MCF 10A (cell line): ENCODE data around the gene ZNF777. TPM values are rescaled to one million over a fixed set of nuclear protein-coding genes. Genes with fewer than 3 reads are reported as not detected.
"Not testable (repeated sequence)": the region's sequence is repeated elsewhere in the genome, so short reads cannot be mapped to it uniquely, and the experiment has no call there.

Experiments used
- BruUV-seq: library from RNA; stranded (reverse); fragments of 400-500 nt; replicated peaks from 2 replicates; lab custom pipeline; 2021; lab: Mats Ljungman, UMichigan
- CTCF ChIA-PET: fragments of 300-600 bp; sonication (Branson Sonifier 250); formaldehyde crosslinking; extraction: SDS; loops from one replicate; lab custom pipeline; 2021; ENCODE audit warnings: antibody characterized with exemption, inconsistent platforms; lab: Yijun Ruan, JAX
- POLR2A ChIA-PET: fragments of 300-600, 350-650 bp; sonication (Branson Sonifier 250); formaldehyde crosslinking; extraction: SDS; loops from one replicate; lab custom pipeline; 2020; ENCODE audit warnings: antibody characterized with exemption, inconsistent platforms; lab: Yijun Ruan, JAX
- DNase-seq: peaks from one replicate; pipeline ENCODE4 v3.0.0-alpha.2; 2018; ENCODE audit not compliant: unreplicated experiment
- H3K27ac Mint-ChIP-seq: one replicate; pipeline ENCODE4 v1.8.0; 2022; ENCODE audit warnings: mild to moderate bottlenecking, low read depth, mixed read lengths; ENCODE audit not compliant: unreplicated experiment
- H3K27me3 Mint-ChIP-seq: one replicate; pipeline ENCODE4 v1.8.0; 2022; ENCODE audit warnings: mixed read lengths; ENCODE audit not compliant: insufficient read depth, unreplicated experiment
- H3K36me3 Mint-ChIP-seq: one replicate; pipeline ENCODE4 v1.8.0; 2022; ENCODE audit warnings: mild to moderate bottlenecking, moderate library complexity, mixed read lengths; ENCODE audit not compliant: insufficient read depth, unreplicated experiment
- H3K4me1 Mint-ChIP-seq: one replicate; pipeline ENCODE4 v1.8.0; 2022; ENCODE audit warnings: mixed read lengths; ENCODE audit not compliant: insufficient read depth, unreplicated experiment
- H3K4me3 Mint-ChIP-seq: one replicate; pipeline ENCODE4 v1.8.0; 2022; ENCODE audit warnings: mild to moderate bottlenecking, moderate library complexity, mixed read lengths; ENCODE audit not compliant: unreplicated experiment
- H3K9me3 Mint-ChIP-seq: one replicate; pipeline ENCODE4 v1.8.0; 2022; ENCODE audit warnings: mixed read lengths; ENCODE audit not compliant: unreplicated experiment
- CTCF ChIP-seq: fragments of 200-600 bp; IDR thresholded peaks from one replicate; pipeline ENCODE4 v1.8.0; 2022; ENCODE audit warnings: antibody characterized with exemption, mild to moderate bottlenecking; ENCODE audit not compliant: unreplicated experiment
- intact Hi-C: fragments of 100-400 bp; cut with micrococcal nuclease; formaldehyde crosslinking; loops from 2 replicates; pipeline ENCODE4 v1.14.1; 2022
- total RNA-seq: library from RNA; stranded (reverse); gene quantifications from 2 replicates; pipeline ENCODE4 v1.2.3, GENCODE V29; 2022

Gene ZNF777
- total RNA-seq, 1 experiment from 2014 or later: 22.9 TPM

GRCh38 chr7:149404825-149405224 lies 56.0 kb downstream of the ZNF777 start:
- ChIA-PET CTCF (interaction anchor here (2.8 kb wide), 1 partner anchor 94 kb away, joined by 11 read pairs; no protein-coding TSS in a partner anchor), POLR2A (no interaction called here)
- no peaks in the 10 kb centered on the region for H3K4me1 Mint-ChIP-seq
- no peak overlapping the region for H3K4me3 Mint-ChIP-seq
- peaks cover 33% of the 10 kb centered on the region for H3K27me3 Mint-ChIP-seq
- TF ChIP-seq CTCF: no peak
- no peak overlapping the region for H3K27ac Mint-ChIP-seq
- no peaks in the 10 kb centered on the region for H3K36me3 Mint-ChIP-seq
- DNase-seq: no peak
- no peaks in the 10 kb centered on the region for H3K9me3 Mint-ChIP-seq
- BruUV-seq: no TSS peak
- intact Hi-C loops: no loop called here

GRCh38 chr7:149404396-149404795 lies 56.5 kb downstream of the ZNF777 start:
- TF ChIP-seq CTCF: no peak
- ChIA-PET POLR2A (no interaction called here), CTCF (interaction anchor here (2.8 kb wide), 1 partner anchor 94 kb away, joined by 11 read pairs; no protein-coding TSS in a partner anchor)
- no peak overlapping the region for H3K27ac Mint-ChIP-seq
- no peak for DNase-seq
- intact Hi-C loops: no loop called here
- H3K4me3 Mint-ChIP-seq: no peak overlapping the region
- H3K4me1 Mint-ChIP-seq: no peaks in the 10 kb centered on the region
- no peaks in the 10 kb centered on the region for H3K9me3 Mint-ChIP-seq
- BruUV-seq: no TSS peak
- H3K27me3 Mint-ChIP-seq: peaks cover 33% of the 10 kb centered on the region
- H3K36me3 Mint-ChIP-seq: no peaks in the 10 kb centered on the region

- H3K36me3 Mint-ChIP-seq: no peaks in the 10 kb centered on the region
- no peak overlapping the region for H3K27ac Mint-ChIP-seq
- no peak for TF ChIP-seq CTCF
- H3K4me3 Mint-ChIP-seq: no peak overlapping the region
- peaks cover 21% of the 10 kb centered on the region for H3K27me3 Mint-ChIP-seq
- intact Hi-C loops: no loop called here
- no peak for DNase-seq
- H3K9me3 Mint-ChIP-seq: peaks cover 8% of the 10 kb centered on the region
- CTCF ChIA-PET: interaction anchor here (1.3 to 1.4 kb wide), 2 partner anchors 9 to 21 kb away, joined by 3 read pairs; no protein-coding TSS in a partner anchor
- H3K4me1 Mint-ChIP-seq: no peaks in the 10 kb centered on the region
- no TSS peak for BruUV-seq
- POLR2A ChIA-PET: no interaction called here
Observed at GRCh38 chr7:149398195-149398820, 62.6 kb downstream of the ZNF777 start.

- Mint-ChIP-seq H3K4me1 (no peaks in the 10 kb centered on the region), H3K36me3 (no peaks in the 10 kb centered on the region), H3K9me3 (peaks cover 8% of the 10 kb centered on the region), H3K27me3 (peaks cover 13% of the 10 kb centered on the region), H3K4me3 (no peak overlapping the region), H3K27ac (no peak overlapping the region)
- no TSS peak for BruUV-seq
- DNase-seq: no peak
- TF ChIP-seq CTCF: no peak
- CTCF ChIA-PET: interaction anchor here (1.3 to 1.4 kb wide), 2 partner anchors 10 to 21 kb away, joined by 3 read pairs; no protein-coding TSS in a partner anchor
- intact Hi-C loops: no loop called here
- POLR2A ChIA-PET: interaction anchor here (0.7 kb wide), 1 partner anchor 139 kb away, joined by 3 read pairs; no protein-coding TSS in a partner anchor
Observed at GRCh38 chr7:149397470-149398043, 63.3 kb downstream of the ZNF777 start.

GRCh38 chr7:149388550-149389335 lies 72.1 kb downstream of the ZNF777 start:
- BruUV-seq, intact Hi-C loops, DNase-seq, CTCF ChIA-PET, H3K27ac Mint-ChIP-seq, H3K9me3 Mint-ChIP-seq, H3K4me3 Mint-ChIP-seq, H3K4me1 Mint-ChIP-seq, H3K36me3 Mint-ChIP-seq: not testable (repeated sequence)
- POLR2A ChIA-PET: interaction anchor here (0.7 kb wide), 1 partner anchor 246 kb away, joined by 3 read pairs; no protein-coding TSS in a partner anchor
- H3K27me3 Mint-ChIP-seq: peaks cover 17% of the 10 kb centered on the region

- H3K36me3 Mint-ChIP-seq, intact Hi-C loops, H3K27ac Mint-ChIP-seq, H3K9me3 Mint-ChIP-seq, DNase-seq, BruUV-seq, H3K4me1 Mint-ChIP-seq, POLR2A ChIA-PET, CTCF ChIA-PET, H3K4me3 Mint-ChIP-seq: not testable (repeated sequence)
- peaks cover 17% of the 10 kb centered on the region for H3K27me3 Mint-ChIP-seq
Observed at GRCh38 chr7:149386514-149386913, 74.3 kb downstream of the ZNF777 start.
